HG02642 (cell line): ENCODE results near the gene ERG.

ENCODE experiments used
- ATAC-seq: cut with Tn5 transposase; IDR thresholded peaks from one replicate; pipeline ENCODE4 v1.9.1; 2021; ENCODE audit warnings: mild to moderate bottlenecking; ENCODE audit not compliant: unreplicated experiment, poor library complexity

ERG gene

DNA sequence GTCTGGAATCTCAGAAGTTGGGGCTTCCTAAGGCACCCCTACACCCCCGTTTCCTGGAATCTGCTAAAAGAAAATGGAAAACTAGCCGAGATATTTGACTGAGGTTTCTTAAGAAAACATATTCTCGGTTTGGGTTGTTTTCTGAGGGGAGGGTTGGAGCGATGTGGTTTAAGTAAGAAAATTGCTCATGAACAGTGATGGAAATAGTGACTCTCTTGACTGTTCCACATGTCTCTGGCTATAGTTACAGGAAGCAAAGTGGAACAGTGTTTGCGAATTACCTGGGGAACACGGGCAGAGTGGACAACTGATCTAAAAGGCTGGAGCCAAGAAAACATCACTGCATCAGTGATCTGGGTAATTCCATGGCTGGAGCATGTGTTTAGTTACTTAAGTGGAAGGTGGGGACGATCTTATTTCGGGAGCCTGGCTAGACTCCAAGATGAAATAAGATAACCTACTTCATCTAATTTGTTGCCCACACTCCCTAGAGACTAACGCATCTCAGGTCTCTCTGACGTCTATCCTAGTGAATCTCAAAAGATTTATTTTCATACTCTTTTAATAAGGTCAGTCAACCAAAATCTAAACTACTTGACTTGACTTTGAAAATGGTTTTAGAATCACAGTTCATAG is 149.0 kb downstream of the ERG start:
- no peak for ATAC-seq

DNA sequence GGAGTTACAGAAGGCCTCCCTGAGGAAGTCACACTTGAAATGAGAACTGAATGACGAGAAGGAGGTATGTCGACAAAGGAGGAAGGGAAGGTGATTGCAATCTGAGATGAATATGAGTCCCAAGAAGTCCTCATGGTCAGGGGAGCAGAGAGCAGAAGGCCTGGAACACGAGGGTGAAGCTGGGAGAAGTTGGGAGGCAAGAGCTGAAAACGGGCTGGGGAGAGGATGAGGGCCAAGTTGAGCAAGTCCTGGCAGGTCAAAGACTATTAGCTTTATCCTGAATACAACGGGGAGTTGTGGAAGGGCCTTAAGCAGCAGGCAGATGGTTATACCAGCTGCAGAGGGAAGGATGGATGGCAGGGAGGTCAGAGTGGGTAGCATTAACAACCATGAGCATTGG is 152.0 kb downstream of the ERG start:
- ATAC-seq: no peak

DNA sequence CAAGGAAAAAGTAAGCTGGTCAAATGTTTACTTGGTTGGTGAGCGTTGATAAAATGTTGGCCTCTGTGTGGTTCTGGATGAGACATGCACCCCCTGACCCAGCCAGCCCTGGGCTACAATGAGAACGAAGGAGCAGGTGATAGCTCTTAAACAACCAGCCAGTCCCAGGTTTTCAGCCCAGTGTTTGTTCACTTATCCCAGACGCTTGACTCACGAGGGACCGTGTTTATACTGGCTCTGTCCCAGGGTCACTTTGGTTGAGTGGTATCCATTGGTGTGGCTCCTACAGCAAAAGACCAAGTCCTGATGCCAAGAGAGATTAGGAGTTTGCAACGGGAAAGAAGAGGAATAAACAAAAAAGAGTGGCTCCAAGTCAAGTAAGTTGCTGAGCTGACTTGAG is 154.6 kb downstream of the ERG start:
- no peak for ATAC-seq

DNA sequence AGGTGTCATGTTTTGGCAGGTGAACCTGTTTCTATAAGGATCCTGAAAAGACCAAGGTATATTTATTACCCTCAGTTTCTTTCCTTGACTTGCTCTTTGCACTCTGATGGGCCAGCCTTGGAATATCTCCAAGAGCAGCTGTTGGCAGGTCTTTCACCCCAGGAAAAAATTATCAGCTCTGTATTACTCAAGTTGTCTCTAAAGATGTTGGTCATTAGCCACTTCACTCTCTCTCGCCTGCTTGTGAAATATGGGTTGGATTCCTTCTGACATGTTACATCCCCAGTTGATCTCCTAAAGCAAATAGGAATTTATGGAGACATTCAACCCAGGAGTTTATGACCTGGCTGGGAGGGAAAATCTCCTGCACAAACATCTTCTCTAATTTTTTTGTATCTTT is 155.5 kb downstream of the ERG start:
- no peak for ATAC-seq

DNA sequence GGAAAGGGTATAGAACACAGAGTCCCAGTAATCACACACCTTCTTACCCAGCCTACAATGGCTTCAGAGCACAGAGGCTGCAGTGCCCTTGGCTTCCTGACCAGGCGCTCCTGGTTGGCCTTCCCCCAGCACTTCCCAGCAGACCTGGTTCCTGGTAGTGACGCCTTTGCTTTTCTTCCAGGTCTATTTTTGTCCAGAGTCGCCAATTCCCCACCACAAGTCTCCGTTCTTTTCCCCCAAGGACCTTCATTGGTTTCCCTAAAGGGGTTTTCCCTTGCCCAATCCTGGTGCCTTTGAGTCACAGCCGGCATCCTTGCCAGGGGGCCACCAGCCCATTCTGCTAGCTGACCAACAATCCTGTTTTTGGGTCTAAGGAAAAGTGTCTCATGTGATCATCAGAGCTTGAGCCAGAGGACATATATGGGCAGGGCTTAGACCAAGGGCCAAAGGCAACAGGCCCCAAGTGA is 156.7 kb downstream of the ERG start:
- ATAC-seq: no peak

DNA sequence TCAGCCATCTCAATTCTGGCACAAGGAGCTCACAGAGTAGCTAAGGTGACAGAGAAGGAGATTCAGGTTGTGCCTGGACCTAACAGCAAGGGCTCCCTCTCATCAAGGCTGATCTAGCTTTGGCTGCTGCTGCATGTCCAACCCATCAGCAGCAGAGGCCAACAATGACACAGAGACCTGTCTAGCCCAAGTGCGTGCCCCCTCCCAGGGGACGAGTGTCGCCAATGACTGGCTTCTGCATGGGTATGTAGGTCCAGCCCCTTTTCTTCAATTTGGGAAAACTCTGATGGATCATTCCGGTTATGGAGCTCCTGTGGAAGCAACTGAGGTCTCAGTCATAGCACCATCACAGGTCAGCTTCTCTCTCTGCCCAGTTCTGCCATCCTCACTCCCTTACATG is 158.1 kb downstream of the ERG start:
- no peak for ATAC-seq

DNA sequence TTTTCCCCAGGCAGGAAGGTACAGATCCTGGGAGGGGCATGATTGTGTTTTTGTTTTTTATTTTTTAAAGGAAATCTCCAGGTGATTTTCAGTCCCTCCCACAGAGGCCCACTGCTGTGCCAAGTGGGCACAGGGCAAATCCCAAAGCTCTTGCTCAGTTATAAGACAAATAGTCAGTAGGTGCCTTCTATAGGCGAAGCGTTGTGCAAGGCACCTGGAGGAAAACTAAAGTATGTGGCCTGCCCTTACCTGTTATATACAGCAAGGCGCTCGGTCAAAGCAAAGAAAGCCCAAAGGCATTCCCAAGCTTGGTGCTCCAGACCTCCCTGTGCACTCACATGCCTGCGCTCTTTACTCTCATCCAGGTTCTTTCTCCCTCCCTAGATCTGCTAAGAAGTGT is 160.5 kb downstream of the ERG start:
- ATAC-seq: no peak

DNA sequence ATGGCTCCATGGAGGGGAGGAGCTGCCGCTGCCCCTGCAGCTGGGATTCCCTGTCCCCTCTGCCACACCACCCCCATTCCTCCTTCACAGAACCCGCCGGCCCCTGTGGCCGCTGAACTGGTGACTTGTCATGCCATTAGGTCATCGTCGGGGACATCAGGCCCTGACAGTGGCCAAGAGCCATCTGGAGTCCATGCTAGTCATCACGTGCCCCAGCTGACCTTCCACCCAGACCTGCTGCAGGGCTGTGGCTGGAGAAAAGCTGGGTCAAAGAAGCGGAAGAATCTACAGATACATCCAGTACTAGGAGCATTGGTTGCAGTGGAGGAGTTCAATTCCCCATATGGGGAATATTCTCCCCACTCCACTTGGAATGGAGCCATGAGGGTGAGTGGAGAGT is 163.4 kb downstream of the ERG start:
- no peak for ATAC-seq

DNA sequence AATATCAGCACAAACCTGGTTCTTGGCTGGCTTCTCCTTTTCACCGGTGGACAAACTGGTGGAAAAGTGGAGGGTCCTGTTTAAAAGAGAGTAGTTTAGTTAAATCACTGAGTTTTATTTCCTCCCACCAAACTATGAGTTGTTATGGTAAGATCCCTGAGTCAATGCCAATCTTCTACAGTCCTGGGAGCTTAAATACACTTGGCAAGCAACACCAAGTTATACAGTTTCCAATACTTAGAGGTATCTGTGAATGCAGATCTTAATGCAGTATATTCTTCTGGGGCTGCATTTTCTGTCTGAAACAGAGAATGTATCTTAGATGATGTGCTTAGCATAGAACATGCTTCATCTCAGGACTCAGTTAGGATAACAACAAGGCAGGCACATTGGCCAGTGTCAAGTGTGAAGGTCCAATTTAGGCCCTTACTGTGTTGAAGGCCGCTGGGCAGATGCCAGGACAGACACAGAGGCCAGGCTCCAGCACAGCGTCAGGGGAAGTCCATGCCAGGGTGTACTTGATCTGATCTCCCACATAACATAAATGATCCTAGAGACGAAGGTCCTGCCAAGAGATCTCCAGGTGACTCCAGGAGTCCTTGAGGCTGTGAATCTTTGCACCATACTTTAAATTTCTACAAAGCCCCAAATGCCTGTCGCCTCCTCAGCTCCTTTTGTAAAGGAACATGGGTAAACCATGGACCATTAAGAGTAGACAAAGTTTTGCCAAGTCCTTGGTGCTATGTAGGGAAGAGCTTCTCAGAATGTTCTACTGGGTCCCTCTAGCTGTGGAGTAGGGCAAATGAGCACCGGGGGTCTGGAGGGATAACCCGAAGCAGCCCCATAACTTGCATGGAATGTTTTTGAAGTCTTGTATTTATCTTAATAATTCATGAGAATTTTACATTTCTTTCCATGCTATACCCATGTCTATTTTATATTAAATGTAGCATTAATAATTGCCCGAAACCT is 164.7 kb downstream of the ERG start:
- ATAC-seq: no peak

DNA sequence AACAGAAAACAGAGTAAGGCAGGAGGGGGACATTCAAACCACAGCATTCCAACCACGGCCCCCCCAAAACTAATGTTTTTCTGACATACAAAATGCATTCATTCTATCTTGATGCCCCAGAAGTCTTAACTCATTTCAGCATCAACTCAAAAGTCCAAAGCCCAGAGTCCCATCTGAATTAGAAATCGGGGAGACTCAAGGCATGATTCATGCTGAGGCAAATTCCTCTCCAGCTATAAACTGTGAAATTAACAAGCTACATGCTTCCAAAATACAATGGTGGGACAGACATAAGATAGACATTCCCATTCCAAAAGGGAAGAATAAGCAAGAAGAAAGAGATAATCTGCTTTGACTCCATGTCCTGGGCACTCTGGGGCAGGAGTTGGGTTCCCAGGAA is 167.6 kb downstream of the ERG start:
- no peak for ATAC-seq
